ENCODE measurements around the gene TTLL7.

GRCh38 chr1:83961571-83962295 is 37.2 kb downstream of the TTLL7 start:
- TF ChIP-seq CTCF (IDR thresholded peaks at IDR 0.05) (no peak), POLR2AphosphoS5 (IDR thresholded peaks at IDR 0.05) (no peak), POLR2A (IDR thresholded peaks at IDR 0.05) (no peak), EP300 (IDR thresholded peaks at IDR 0.05) (no peak)
